GM12878 (cell line): Measurements from ENCODE around the gene GSG1L. TPM values are rescaled to one million over a fixed set of nuclear protein-coding genes. Genes with fewer than 3 reads are reported as not detected.

ENCODE experiments used
- ATAC-seq: fragments of 200-7000 bp; cut with Tn5 transposase; 3 replicates; pipeline ENCODE4 v1.9.1; 2020; ENCODE audit warnings: mild to moderate bottlenecking, moderate library complexity
- BruUV-seq: library from RNA; stranded (reverse); fragments of 400-500 nt; replicated peaks from 2 replicates; lab custom pipeline; 2021; lab: Mats Ljungman, UMichigan
- CTCF ChIA-PET: fragments of 300-600 bp; sonication (Branson Sonifier 250); formaldehyde crosslinking; extraction: SDS; loops from one replicate; lab custom pipeline; 2021; ENCODE audit warnings: inconsistent platforms; lab: Yijun Ruan, JAX
- POLR2A ChIA-PET: fragments of 350-600 bp; formaldehyde crosslinking; extraction: SDS; loops from one replicate; lab custom pipeline; 2021; ENCODE audit warnings: inconsistent platforms; lab: Charles Lee
- RAD21 ChIA-PET: fragments of 300-600 bp; sonication (Branson Sonifier 250); formaldehyde crosslinking; loops from one replicate; lab custom pipeline; 2023; ENCODE audit warnings: antibody characterized with exemption; ENCODE audit not compliant: unreplicated experiment; lab: Charles Lee
- SMC1A ChIA-PET: fragments of 300-600 bp; sonication (Branson Sonifier 250); formaldehyde crosslinking; loops from one replicate; lab custom pipeline; 2023; ENCODE audit not compliant: unreplicated experiment, uncharacterized antibody; lab: Charles Lee
- DNase-seq: peaks from one replicate; pipeline ENCODE4 v3.0.0-alpha.2; 2011; ENCODE audit warnings: low read depth, low spot score
- FAIRE-seq: peaks from 3 replicates; lab custom pipeline; 2011; peaks lifted over from hg19 to GRCh38; lab: Jason Lieb, UNC
- H2AFZ ChIP-seq: 2 replicates; pipeline ENCODE4 v1.6.0; 2011; ENCODE audit warnings: low read depth, low read length, control low read depth; ENCODE audit not compliant: control insufficient read depth
- H3K27ac ChIP-seq: 2 replicates; pipeline ENCODE4 v1.5.1; 2011; ENCODE audit warnings: control low read depth; ENCODE audit not compliant: control insufficient read depth, insufficient read depth
- H3K27me3 ChIP-seq, 2 experiments: replicated peaks in 1 of 2; 2 replicates each; pipeline versions ENCODE4 v1.6.0 to v1.6.1; 2011; ENCODE audit warnings: low read length in 1 of 2; ENCODE audit not compliant: control insufficient read depth in 2 of 2, insufficient read depth in 2 of 2
- H3K36me3 ChIP-seq, 2 experiments: 2 replicates each; pipeline ENCODE4 v1.5.1; 2011; ENCODE audit warnings: low read length in 1 of 2; ENCODE audit not compliant: control insufficient read depth in 2 of 2, insufficient read depth in 2 of 2
- H3K4me1 ChIP-seq: 2 replicates; pipeline ENCODE4 v1.6.1; 2011; ENCODE audit warnings: mild to moderate bottlenecking, low read length, moderate library complexity, mixed read lengths; ENCODE audit not compliant: control insufficient read depth, insufficient read depth
- H3K4me2 ChIP-seq: 2 replicates; pipeline ENCODE4 v1.6.0; 2011; ENCODE audit warnings: control low read depth; ENCODE audit not compliant: control insufficient read depth, insufficient read depth
- H3K4me3 ChIP-seq: fragments of 200-600 bp; sonication (generic); 2 replicates; pipeline ENCODE4 v1.5.1; 2016
- H3K79me2 ChIP-seq: 2 replicates; pipeline ENCODE4 v1.6.0; 2011; ENCODE audit warnings: low read length; ENCODE audit not compliant: control insufficient read depth, insufficient read depth
- H3K9ac ChIP-seq: 2 replicates; pipeline ENCODE4 v1.8.0; 2011; ENCODE audit warnings: low read length, control low read depth, mixed read lengths; ENCODE audit not compliant: control insufficient read depth, insufficient read depth
- H3K9me3 ChIP-seq: replicated peaks from 3 replicates; pipeline ENCODE4 v1.5.1; 2011; ENCODE audit warnings: mild to moderate bottlenecking, low read length; ENCODE audit not compliant: control insufficient read depth, insufficient read depth
- H4K20me1 ChIP-seq: 2 replicates; pipeline ENCODE4 v1.6.0; 2011; ENCODE audit not compliant: control insufficient read depth, insufficient read depth
- CHD4 ChIP-seq: fragments of 200-600 bp; sonication (generic); IDR thresholded peaks from 2 replicates; pipeline ENCODE4 v1.6.1; 2016; ENCODE audit warnings: mild to moderate bottlenecking
- CREM ChIP-seq: IDR thresholded peaks from 2 replicates; pipeline ENCODE4 v1.6.1; 2014; ENCODE audit warnings: antibody characterized with exemption, low read depth
- FOXM1 ChIP-seq: IDR thresholded peaks from 2 replicates; pipeline ENCODE4 v1.6.1; 2012; ENCODE audit warnings: low read depth, mild to moderate bottlenecking, inconsistent platforms, low read length, moderate library complexity
- JUND ChIP-seq: IDR thresholded peaks from 2 replicates; pipeline ENCODE4 v1.6.1; 2012; ENCODE audit warnings: low read depth, mild to moderate bottlenecking, low read length, improper control_type of control experiment, moderate library complexity
- LARP7 ChIP-seq: fragments of 450-650 bp; IDR thresholded peaks from 2 replicates; pipeline ENCODE4 v1.6.1; 2017; ENCODE audit warnings: mild to moderate bottlenecking
- MEF2A ChIP-seq: IDR thresholded peaks from 2 replicates; pipeline ENCODE4 v1.6.1; 2011; ENCODE audit warnings: low read depth, mild to moderate bottlenecking, low read length, moderate library complexity; ENCODE audit not compliant: insufficient read depth
- NFXL1 ChIP-seq: fragments of 450-650 bp; IDR thresholded peaks from 2 replicates; pipeline ENCODE4 v1.6.1; 2017; ENCODE audit warnings: antibody characterized with exemption, mild to moderate bottlenecking, borderline replicate concordance
- NR2C1 ChIP-seq: fragments of 450-650 bp; IDR thresholded peaks from 2 replicates; pipeline ENCODE4 v1.6.1; 2017; ENCODE audit warnings: antibody characterized with exemption, mild to moderate bottlenecking, moderate library complexity
- POLR2AphosphoS2 ChIP-seq: IDR thresholded peaks from 2 replicates; pipeline ENCODE4 v1.6.1; 2011; ENCODE audit warnings: low read depth, mild to moderate bottlenecking, low read length, improper control_type of control experiment, moderate library complexity
- RAD21 ChIP-seq: IDR thresholded peaks from 2 replicates; pipeline ENCODE4 v1.6.1; 2011; ENCODE audit warnings: mild to moderate bottlenecking, low read depth, low read length, moderate library complexity; ENCODE audit not compliant: insufficient read depth
- RAD51 ChIP-seq: fragments of 450-650 bp; IDR thresholded peaks from 2 replicates; pipeline ENCODE4 v1.6.1; 2016; ENCODE audit warnings: moderate library complexity, mild to moderate bottlenecking, inconsistent platforms
- RUNX3 ChIP-seq: IDR thresholded peaks from 2 replicates; pipeline ENCODE4 v1.6.1; 2012; ENCODE audit warnings: low read length, inconsistent platforms
- SMARCA5 ChIP-seq: fragments of 450-650 bp; IDR thresholded peaks from 2 replicates; pipeline ENCODE4 v1.6.1; 2017; ENCODE audit warnings: mild to moderate bottlenecking
- SUZ12 ChIP-seq: fragments of 200-600 bp; sonication (generic); IDR thresholded peaks from one replicate; pipeline ENCODE4 v1.6.1; 2018; ENCODE audit warnings: antibody characterized with exemption, mild to moderate bottlenecking; ENCODE audit not compliant: unreplicated experiment
- TCF12 ChIP-seq: IDR thresholded peaks from 2 replicates; pipeline ENCODE4 v1.6.1; 2011; ENCODE audit warnings: low read depth, mild to moderate bottlenecking, low read length
- TCF3 ChIP-seq: IDR thresholded peaks from 2 replicates; pipeline ENCODE4 v1.6.1; 2012; ENCODE audit warnings: low read depth, mild to moderate bottlenecking, low read length, borderline replicate concordance; ENCODE audit not compliant: insufficient read depth
- YY1 ChIP-seq: IDR thresholded peaks from 2 replicates; pipeline ENCODE4 v1.6.1; 2011; ENCODE audit warnings: low read depth, mild to moderate bottlenecking, low read length
- WGBS: methylation state at CpG from one replicate; pipeline ENCODE4 v1.1.6; 2016; ENCODE audit warnings: low lambda C conversion rate; ENCODE audit not compliant: insufficient replicate concordance, insufficient coverage; ENCODE audit errors: missing lambda C conversion rate; 5-methylcytosine and 5-hydroxymethylcytosine counted together
- in situ Hi-C: fragments of 300-500 bp; cut with MboI; formaldehyde crosslinking; loops from 9 replicates; pipeline ENCODE4 v1.14.3; 2018; ENCODE audit warnings: mixed read lengths
- intact Hi-C: fragments of 100-400 bp; cut with micrococcal nuclease; formaldehyde crosslinking; loops from one replicate; pipeline ENCODE4 v1.14.2; 2022; ENCODE audit not compliant: unreplicated experiment
- polyA plus RNA-seq, 11 experiments: library from polyadenylated mRNA; depleted of rRNA in 4 of 11; unstranded in 6 of 11; stranded (reverse) in 5 of 11; fragments of >200 nt; fragmentation: Nextera tagmentation in 4 of 11; fragmentation: Illumina TruSeq in 1 of 11; extraction: Ambion mirVana in 4 of 11; extraction: Trizol in 1 of 11; gene quantifications; 1 replicate in 1 of 11; 2 replicates in 10 of 11; pipeline versions ENCODE4 v1.2.1 to v1.2.3, GENCODE V29; 2011 to 2016; ENCODE audit warnings: inconsistent platforms in 2 of 11, missing spikeins in 2 of 11, low read depth in 1 of 11
- total RNA-seq, 4 experiments: library from RNA; depleted of rRNA in 3 of 4; stranded (reverse); fragments of >200 nt in 3 of 4; fragmentation: Illumina TruSeq in 1 of 4; extraction: Trizol in 1 of 4; gene quantifications; 2 replicates each; pipeline versions ENCODE4 v1.2.1 to v1.2.3, GENCODE V29; 2013 to 2021
- TF ChIP-seq, protein P1 (sequence below), 3 experiments: IDR thresholded peaks in 2 of 3; conservative IDR thresholded peaks in 1 of 3; 2 replicates each; pipeline ENCODE4 v1.5.1; 2011; ENCODE audit warnings: low read depth in 3 of 3, low read length in 3 of 3, mild to moderate bottlenecking in 3 of 3, control low read depth in 2 of 3, moderate library complexity in 2 of 3, inconsistent platforms in 1 of 3, mixed read lengths in 1 of 3; ENCODE audit not compliant: control insufficient read depth in 2 of 3, insufficient read depth in 1 of 3; ENCODE audit errors: extremely low read depth in 1 of 3
- TF ChIP-seq, protein P2 (sequence below): fragments of 450-650 bp; IDR thresholded peaks from 2 replicates; pipeline ENCODE4 v1.6.1; 2016; ENCODE audit warnings: mild to moderate bottlenecking
- TF ChIP-seq, protein P3 (sequence below): fragments of 450-650 bp; IDR thresholded peaks from 2 replicates; pipeline ENCODE4 v1.6.1; 2018; ENCODE audit warnings: borderline replicate concordance, mild to moderate bottlenecking; ENCODE audit not compliant: partially characterized antibody

Gene GSG1L
- total and polyA plus RNA-seq, 10 of the 15 experiments (the other 5 are each of a cell fraction or from before 2014, with no cell fraction given): not detected

DNA sequence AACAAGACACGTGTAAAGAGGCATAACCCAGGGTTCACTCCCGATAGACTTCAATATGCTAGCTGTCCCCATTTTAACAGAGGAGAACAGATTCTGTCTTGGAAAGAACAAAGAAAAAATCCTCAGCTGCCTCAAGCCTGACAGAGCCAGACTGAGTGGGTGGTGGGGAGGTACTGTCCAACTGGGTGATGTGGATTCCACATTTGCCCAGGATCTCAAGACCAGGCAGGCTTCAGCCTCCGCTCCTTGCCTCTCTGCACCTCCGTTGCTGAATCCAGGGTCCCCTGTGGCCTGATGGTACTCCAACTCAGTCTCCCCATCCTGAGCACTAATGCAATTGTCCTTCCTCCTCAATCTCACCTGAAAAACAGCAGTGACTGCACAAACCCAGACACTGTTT, 163.8 kb downstream of the GSG1L start:
- no peak overlapping the region for H3K9ac ChIP-seq
- TF ChIP-seq RUNX3: no peak
- TF ChIP-seq RAD51: no peak
- TF ChIP-seq NR2C1: no peak
- no peak for TF ChIP-seq CHD4
- no peak for TF ChIP-seq YY1
- no peak for TF ChIP-seq NFXL1
- no peak for TF ChIP-seq JUND
- TF ChIP-seq TCF12: no peak
- no peak for TF ChIP-seq RAD21
- TF ChIP-seq SMARCA5: no peak
- TF ChIP-seq, protein P1, sequence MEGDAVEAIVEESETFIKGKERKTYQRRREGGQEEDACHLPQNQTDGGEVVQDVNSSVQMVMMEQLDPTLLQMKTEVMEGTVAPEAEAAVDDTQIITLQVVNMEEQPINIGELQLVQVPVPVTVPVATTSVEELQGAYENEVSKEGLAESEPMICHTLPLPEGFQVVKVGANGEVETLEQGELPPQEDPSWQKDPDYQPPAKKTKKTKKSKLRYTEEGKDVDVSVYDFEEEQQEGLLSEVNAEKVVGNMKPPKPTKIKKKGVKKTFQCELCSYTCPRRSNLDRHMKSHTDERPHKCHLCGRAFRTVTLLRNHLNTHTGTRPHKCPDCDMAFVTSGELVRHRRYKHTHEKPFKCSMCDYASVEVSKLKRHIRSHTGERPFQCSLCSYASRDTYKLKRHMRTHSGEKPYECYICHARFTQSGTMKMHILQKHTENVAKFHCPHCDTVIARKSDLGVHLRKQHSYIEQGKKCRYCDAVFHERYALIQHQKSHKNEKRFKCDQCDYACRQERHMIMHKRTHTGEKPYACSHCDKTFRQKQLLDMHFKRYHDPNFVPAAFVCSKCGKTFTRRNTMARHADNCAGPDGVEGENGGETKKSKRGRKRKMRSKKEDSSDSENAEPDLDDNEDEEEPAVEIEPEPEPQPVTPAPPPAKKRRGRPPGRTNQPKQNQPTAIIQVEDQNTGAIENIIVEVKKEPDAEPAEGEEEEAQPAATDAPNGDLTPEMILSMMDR (IDR thresholded peaks at IDR 0.05 in 2 of 3, conservative IDR thresholded peaks at IDR 0.05 in 1 of 3; ENCODE audit: control insufficient read depth in 2 of 3, extremely low read depth in 1 of 3, insufficient read depth in 1 of 3, low read depth in 3 of 3, low read length in 3 of 3): no peak
- TF ChIP-seq FOXM1: no peak
- TF ChIP-seq TCF3: no peak
- no peak for TF ChIP-seq SUZ12
- TF ChIP-seq LARP7: no peak
- TF ChIP-seq, protein P2, sequence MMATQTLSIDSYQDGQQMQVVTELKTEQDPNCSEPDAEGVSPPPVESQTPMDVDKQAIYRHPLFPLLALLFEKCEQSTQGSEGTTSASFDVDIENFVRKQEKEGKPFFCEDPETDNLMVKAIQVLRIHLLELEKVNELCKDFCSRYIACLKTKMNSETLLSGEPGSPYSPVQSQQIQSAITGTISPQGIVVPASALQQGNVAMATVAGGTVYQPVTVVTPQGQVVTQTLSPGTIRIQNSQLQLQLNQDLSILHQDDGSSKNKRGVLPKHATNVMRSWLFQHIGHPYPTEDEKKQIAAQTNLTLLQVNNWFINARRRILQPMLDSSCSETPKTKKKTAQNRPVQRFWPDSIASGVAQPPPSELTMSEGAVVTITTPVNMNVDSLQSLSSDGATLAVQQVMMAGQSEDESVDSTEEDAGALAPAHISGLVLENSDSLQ: no peak
- TF ChIP-seq POLR2AphosphoS2: no peak
- no peak for TF ChIP-seq CREM
- TF ChIP-seq, protein P3, sequence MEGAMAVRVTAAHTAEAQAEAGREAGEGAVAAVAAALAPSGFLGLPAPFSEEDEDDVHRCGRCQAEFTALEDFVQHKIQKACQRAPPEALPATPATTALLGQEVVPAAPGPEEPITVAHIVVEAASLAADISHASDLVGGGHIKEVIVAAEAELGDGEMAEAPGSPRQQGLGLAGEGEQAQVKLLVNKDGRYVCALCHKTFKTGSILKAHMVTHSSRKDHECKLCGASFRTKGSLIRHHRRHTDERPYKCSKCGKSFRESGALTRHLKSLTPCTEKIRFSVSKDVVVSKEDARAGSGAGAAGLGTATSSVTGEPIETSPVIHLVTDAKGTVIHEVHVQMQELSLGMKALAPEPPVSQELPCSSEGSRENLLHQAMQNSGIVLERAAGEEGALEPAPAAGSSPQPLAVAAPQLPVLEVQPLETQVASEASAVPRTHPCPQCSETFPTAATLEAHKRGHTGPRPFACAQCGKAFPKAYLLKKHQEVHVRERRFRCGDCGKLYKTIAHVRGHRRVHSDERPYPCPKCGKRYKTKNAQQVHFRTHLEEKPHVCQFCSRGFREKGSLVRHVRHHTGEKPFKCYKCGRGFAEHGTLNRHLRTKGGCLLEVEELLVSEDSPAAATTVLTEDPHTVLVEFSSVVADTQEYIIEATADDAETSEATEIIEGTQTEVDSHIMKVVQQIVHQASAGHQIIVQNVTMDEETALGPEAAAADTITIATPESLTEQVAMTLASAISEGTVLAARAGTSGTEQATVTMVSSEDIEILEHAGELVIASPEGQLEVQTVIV: no peak
- TF ChIP-seq MEF2A: no peak
- 11% methylated on average over 4 of the region's 4 CpGs for WGBS
- BruUV-seq: no TSS peak
- H3K4me1 ChIP-seq: no peaks in the 10 kb centered on the region
- H3K36me3 ChIP-seq: no peaks in the 10 kb centered on the region
- H4K20me1 ChIP-seq: no peaks in the 10 kb centered on the region
- H3K4me2 ChIP-seq: no peak overlapping the region
- H2AFZ ChIP-seq: no peak overlapping the region
- ChIA-PET POLR2A (no interaction called here), CTCF (no interaction called here), RAD21 (no interaction called here), SMC1A (no interaction called here)
- H3K9me3 ChIP-seq: no peaks in the 10 kb centered on the region; the same call in 2 of the 3 replicates
- no peaks in the 10 kb centered on the region for H3K79me2 ChIP-seq
- ATAC-seq (no peak), DNase-seq (no peak), FAIRE-seq (no peak)
- in situ Hi-C loops (no loop called here), intact Hi-C loops (no loop called here)
- no peak overlapping the region for H3K4me3 ChIP-seq
- H3K27ac ChIP-seq: no peak overlapping the region
- no peaks in the 10 kb centered on the region; a peak in 3 of 4 replicates for H3K27me3 ChIP-seq
